DOHH2 (cell line): ENCODE data around the gene STK32B.

Experiments used
- EZH2phosphoT487 ChIP-seq: fragments of 200-600 bp; sonication (generic); IDR thresholded peaks from 2 replicates; pipeline ENCODE4 v1.6.1; 2017; ENCODE audit warnings: borderline replicate concordance, mild to moderate bottlenecking, antibody characterized with exemption, low read length, moderate library complexity, mixed read lengths
- TF ChIP-seq, protein P1 (sequence below): fragments of 200-600 bp; sonication (generic); IDR thresholded peaks from one replicate; pipeline ENCODE4 v1.5.1; 2014; ENCODE audit warnings: antibody characterized with exemption, mild to moderate bottlenecking, low read depth, low read length; ENCODE audit not compliant: poor library complexity, severe bottlenecking

DNA sequence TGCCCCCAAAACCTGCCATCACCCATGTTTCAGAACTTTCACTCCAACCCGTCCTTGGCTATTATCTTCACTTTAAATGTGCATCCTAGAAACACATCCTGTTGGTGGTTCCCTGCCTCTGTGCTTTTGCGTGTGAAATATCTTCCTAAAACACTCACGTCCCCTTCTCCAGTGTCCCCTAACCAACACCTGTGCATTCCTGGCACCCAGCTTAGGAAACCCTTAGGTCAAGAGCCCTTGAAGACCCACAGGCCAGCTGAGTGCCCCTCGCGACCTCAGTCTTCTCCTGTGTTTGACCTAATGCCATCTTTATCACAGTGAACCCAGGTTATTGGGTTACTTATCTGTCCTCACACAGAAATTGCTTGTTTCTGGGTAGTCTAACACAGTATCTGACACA, 117.6 kb downstream of the STK32B start:
- TF ChIP-seq, protein P1, sequence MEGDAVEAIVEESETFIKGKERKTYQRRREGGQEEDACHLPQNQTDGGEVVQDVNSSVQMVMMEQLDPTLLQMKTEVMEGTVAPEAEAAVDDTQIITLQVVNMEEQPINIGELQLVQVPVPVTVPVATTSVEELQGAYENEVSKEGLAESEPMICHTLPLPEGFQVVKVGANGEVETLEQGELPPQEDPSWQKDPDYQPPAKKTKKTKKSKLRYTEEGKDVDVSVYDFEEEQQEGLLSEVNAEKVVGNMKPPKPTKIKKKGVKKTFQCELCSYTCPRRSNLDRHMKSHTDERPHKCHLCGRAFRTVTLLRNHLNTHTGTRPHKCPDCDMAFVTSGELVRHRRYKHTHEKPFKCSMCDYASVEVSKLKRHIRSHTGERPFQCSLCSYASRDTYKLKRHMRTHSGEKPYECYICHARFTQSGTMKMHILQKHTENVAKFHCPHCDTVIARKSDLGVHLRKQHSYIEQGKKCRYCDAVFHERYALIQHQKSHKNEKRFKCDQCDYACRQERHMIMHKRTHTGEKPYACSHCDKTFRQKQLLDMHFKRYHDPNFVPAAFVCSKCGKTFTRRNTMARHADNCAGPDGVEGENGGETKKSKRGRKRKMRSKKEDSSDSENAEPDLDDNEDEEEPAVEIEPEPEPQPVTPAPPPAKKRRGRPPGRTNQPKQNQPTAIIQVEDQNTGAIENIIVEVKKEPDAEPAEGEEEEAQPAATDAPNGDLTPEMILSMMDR, result no peak
- TF ChIP-seq EZH2phosphoT487, result no peak
